ENCODE data around the gene CDC42EP5.

DNA sequence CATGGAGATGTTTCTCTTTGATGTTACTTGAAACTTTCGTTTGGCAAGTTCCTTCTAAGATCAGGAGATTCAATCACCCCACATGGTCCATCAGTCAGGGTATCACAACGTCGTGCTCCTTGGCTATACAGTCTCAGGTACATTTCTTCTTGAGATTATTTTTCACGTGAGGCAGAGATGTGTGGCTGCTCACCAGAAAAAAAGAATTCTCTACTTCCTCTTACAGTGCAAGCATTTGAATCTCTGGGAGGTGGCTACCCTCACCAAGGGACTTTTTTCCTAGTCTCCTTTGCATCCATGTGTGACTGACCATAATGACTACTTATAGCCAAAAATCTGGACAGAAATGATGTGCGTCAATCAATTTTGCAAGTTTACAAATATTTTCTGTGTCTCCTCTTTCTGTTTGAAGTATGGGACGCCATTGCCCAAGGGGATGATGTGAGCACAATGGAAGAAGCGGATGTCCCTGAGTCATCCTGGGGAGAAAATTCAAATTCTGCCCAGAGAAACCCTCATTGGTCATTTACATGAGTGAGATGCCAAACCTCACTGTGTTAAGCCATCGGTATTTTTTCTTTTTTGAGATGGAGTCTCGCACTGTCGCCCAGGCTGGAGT is 21.0 kb upstream of the CDC42EP5 start:
- TF ChIP-seq, protein P1, sequence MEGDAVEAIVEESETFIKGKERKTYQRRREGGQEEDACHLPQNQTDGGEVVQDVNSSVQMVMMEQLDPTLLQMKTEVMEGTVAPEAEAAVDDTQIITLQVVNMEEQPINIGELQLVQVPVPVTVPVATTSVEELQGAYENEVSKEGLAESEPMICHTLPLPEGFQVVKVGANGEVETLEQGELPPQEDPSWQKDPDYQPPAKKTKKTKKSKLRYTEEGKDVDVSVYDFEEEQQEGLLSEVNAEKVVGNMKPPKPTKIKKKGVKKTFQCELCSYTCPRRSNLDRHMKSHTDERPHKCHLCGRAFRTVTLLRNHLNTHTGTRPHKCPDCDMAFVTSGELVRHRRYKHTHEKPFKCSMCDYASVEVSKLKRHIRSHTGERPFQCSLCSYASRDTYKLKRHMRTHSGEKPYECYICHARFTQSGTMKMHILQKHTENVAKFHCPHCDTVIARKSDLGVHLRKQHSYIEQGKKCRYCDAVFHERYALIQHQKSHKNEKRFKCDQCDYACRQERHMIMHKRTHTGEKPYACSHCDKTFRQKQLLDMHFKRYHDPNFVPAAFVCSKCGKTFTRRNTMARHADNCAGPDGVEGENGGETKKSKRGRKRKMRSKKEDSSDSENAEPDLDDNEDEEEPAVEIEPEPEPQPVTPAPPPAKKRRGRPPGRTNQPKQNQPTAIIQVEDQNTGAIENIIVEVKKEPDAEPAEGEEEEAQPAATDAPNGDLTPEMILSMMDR (IDR thresholded peaks at IDR 0.05) = no peak
- no peak for TF ChIP-seq POLR2AphosphoS5 (IDR thresholded peaks at IDR 0.05)
- no peak for TF ChIP-seq POLR2A (IDR thresholded peaks at IDR 0.05)
